HG03280 (cell line): ENCODE results near the gene CFAP97.
"Not testable (repeated sequence)": the region's sequence is repeated elsewhere in the genome, so short reads cannot be mapped to it uniquely, and the experiment has no call there.

Experiments
- ATAC-seq: cut with Tn5 transposase; IDR thresholded peaks from one replicate; pipeline ENCODE4 v1.9.1; 2021; ENCODE audit warnings: mild to moderate bottlenecking, moderate library complexity; ENCODE audit not compliant: unreplicated experiment

Gene CFAP97

GRCh38 chr4:185224597-185224996 is 20.8 kb upstream of the CFAP97 start:
- no peak for ATAC-seq

GRCh38 chr4:185222598-185222997 is 18.8 kb upstream of the CFAP97 start:
- no peak for ATAC-seq

- ATAC-seq = no peak
Measured at GRCh38 chr4:185221912-185222311, 18.1 kb upstream of the CFAP97 start.

GRCh38 chr4:185221491-185221890 is 17.7 kb upstream of the CFAP97 start:
- ATAC-seq = no peak

- peak; percentile 77 for ATAC-seq
Measured at GRCh38 chr4:185219551-185220344, 15.9 kb upstream of the CFAP97 start.

GRCh38 chr4:185218312-185218711 is 14.5 kb upstream of the CFAP97 start:
- ATAC-seq = no peak

- ATAC-seq = no peak
Measured at GRCh38 chr4:185217408-185217975, 13.7 kb upstream of the CFAP97 start.

GRCh38 chr4:185215261-185215660 is 11.5 kb upstream of the CFAP97 start:
- no peak for ATAC-seq

- no peak for ATAC-seq
Measured at GRCh38 chr4:185213877-185214276, 10.1 kb upstream of the CFAP97 start.

- ATAC-seq = no peak
Measured at GRCh38 chr4:185212581-185212980, 8.8 kb upstream of the CFAP97 start.

GRCh38 chr4:185211641-185212040 is 7.8 kb upstream of the CFAP97 start:
- no peak for ATAC-seq

- ATAC-seq = no peak
Measured at GRCh38 chr4:185211035-185211434, 7.2 kb upstream of the CFAP97 start.

- peak; percentile 14 for ATAC-seq
Measured at GRCh38 chr4:185210102-185210981, 6.5 kb upstream of the CFAP97 start.

GRCh38 chr4:185209852-185210101 is 6.0 kb upstream of the CFAP97 start:
- peak; percentile 15 for ATAC-seq

GRCh38 chr4:185209031-185209851 is 5.4 kb upstream of the CFAP97 start, which contains the start of gene SNX25:
Gene SNX25, plus strand, starts transcription at chr4:185209598. Its CDS starts 229 bp downstream, at chr4:185209827.
- ATAC-seq = peak; percentile 79

GRCh38 chr4:185207466-185207865 is 3.7 kb upstream of the CFAP97 start:
- no peak for ATAC-seq

- no peak for ATAC-seq
Measured at GRCh38 chr4:185205697-185206342, 2.0 kb upstream of the CFAP97 start.

GRCh38 chr4:185205073-185205472 is 1.3 kb upstream of the CFAP97 start:
- not testable (repeated sequence) for ATAC-seq

- peak; percentile 2 for ATAC-seq
Measured at GRCh38 chr4:185204238-185204910, 574 bp upstream of the CFAP97 start.

- peak; percentile 6 for ATAC-seq
Measured at GRCh38 chr4:185202984-185203485, 765 bp downstream of the CFAP97 start.
